PFSK-1 (cell line): Measurements from ENCODE around the gene TTLL4.

ENCODE experiments used
- POLR2AphosphoS5 ChIP-seq: IDR thresholded peaks from 2 replicates; pipeline ENCODE4 v1.6.1; 2012; ENCODE audit warnings: low read depth, mild to moderate bottlenecking, control low read depth, low read length, moderate library complexity
- REST ChIP-seq, 2 experiments: IDR thresholded peaks; 2 replicates each; pipeline versions ENCODE4 v1.6.1 to v1.8.0; 2011 to 2012; ENCODE audit warnings: low read depth in 2 of 2, low read length in 2 of 2, control low read depth in 1 of 2, inconsistent platforms in 1 of 2, mild to moderate bottlenecking in 1 of 2, moderate library complexity in 1 of 2; ENCODE audit not compliant: insufficient read depth in 1 of 2
- TAF1 ChIP-seq: IDR thresholded peaks from 2 replicates; pipeline ENCODE4 v1.6.1; 2012; ENCODE audit warnings: low read length, control low read depth, borderline replicate concordance; ENCODE audit not compliant: insufficient read depth

GRCh38 chr2:218729640-218730039 is 19.0 kb downstream of the TTLL4 start:
- no peak for TF ChIP-seq POLR2AphosphoS5
- TF ChIP-seq REST (IDR thresholded peaks at IDR 0.05; ENCODE audit: insufficient read depth in 1 of 2, low read depth in 2 of 2, low read length in 2 of 2): no peak
- no peak for TF ChIP-seq TAF1
